Caco-2 (cell line): Measurements from ENCODE around the gene SCYGR7. TPM values are rescaled to one million over a fixed set of nuclear protein-coding genes. Genes with fewer than 3 reads are reported as not detected.
A peak's percentile ranks its signal among the peaks of the same experiment; 100 is the strongest.

Source experiments
- BruUV-seq: library from RNA; stranded (reverse); fragments of 400-500 nt; replicated peaks from 2 replicates; lab custom pipeline; 2021; lab: Mats Ljungman, UMichigan
- CTCF ChIA-PET: fragments of 300-600 bp; sonication (Branson Sonifier 250); formaldehyde crosslinking; loops from one replicate; lab custom pipeline; 2022; ENCODE audit warnings: antibody characterized with exemption; lab: Charles Lee
- POLR2A ChIA-PET: fragments of 300-600 bp; sonication (Branson Sonifier 250); formaldehyde crosslinking; loops from one replicate; lab custom pipeline; 2022; ENCODE audit warnings: antibody characterized with exemption; lab: Charles Lee
- DNase-seq, 2 experiments: peaks; one replicate each; pipeline versions ENCODE4 v3.0.0 to v3.0.0-alpha.2; 2020 to 2022
- H3K27me3 ChIP-seq: replicated peaks from 2 replicates; pipeline ENCODE4 v1.6.0; 2011; ENCODE audit warnings: low read length; ENCODE audit not compliant: control insufficient read depth, insufficient read depth
- H3K36me3 ChIP-seq: 2 replicates; pipeline ENCODE4 v1.5.1; 2011; ENCODE audit warnings: low read length; ENCODE audit not compliant: control insufficient read depth, insufficient read depth
- H3K4me1 ChIP-seq: fragments of 250-450 bp; sonication (Bioruptor Pico); 2 replicates; pipeline ENCODE4 v1.5.1; 2020; ENCODE audit warnings: mild to moderate bottlenecking
- H3K4me3 ChIP-seq: 2 replicates; pipeline ENCODE4 v1.5.1; 2011; ENCODE audit warnings: low read depth, mild to moderate bottlenecking, control low read depth, low read length
- H3K9me3 ChIP-seq: fragments of 250-450 bp; sonication (Bioruptor Pico); 2 replicates; pipeline ENCODE4 v1.5.1; 2020; ENCODE audit warnings: mild to moderate bottlenecking, moderate library complexity
- H3K27ac Mint-ChIP-seq: one replicate; pipeline ENCODE4 v1.8.0; 2022; ENCODE audit warnings: mixed read lengths; ENCODE audit not compliant: unreplicated experiment
- H3K27me3 Mint-ChIP-seq: one replicate; pipeline ENCODE4 v1.8.0; 2022; ENCODE audit warnings: mixed read lengths; ENCODE audit not compliant: insufficient read depth, unreplicated experiment
- H3K36me3 Mint-ChIP-seq: one replicate; pipeline ENCODE4 v1.8.0; 2022; ENCODE audit warnings: mild to moderate bottlenecking, mixed read lengths; ENCODE audit not compliant: insufficient read depth, unreplicated experiment
- H3K4me1 Mint-ChIP-seq: one replicate; pipeline ENCODE4 v1.8.0; 2022; ENCODE audit warnings: low read depth, mixed read lengths; ENCODE audit not compliant: unreplicated experiment
- H3K4me3 Mint-ChIP-seq: one replicate; pipeline ENCODE4 v1.8.0; 2022; ENCODE audit warnings: mild to moderate bottlenecking, moderate library complexity, mixed read lengths; ENCODE audit not compliant: unreplicated experiment
- H3K9me3 Mint-ChIP-seq: one replicate; pipeline ENCODE4 v1.8.0; 2022; ENCODE audit warnings: mixed read lengths; ENCODE audit not compliant: unreplicated experiment
- intact Hi-C: fragments of 100-400 bp; cut with micrococcal nuclease; formaldehyde crosslinking; loops from one replicate; pipeline ENCODE4 v1.10.0; 2022; ENCODE audit not compliant: unreplicated experiment
- total RNA-seq: library from RNA; stranded (reverse); gene quantifications from 2 replicates; pipeline ENCODE4 v1.2.3, GENCODE V29; 2022
- TF ChIP-seq, protein P1 (sequence below), 2 experiments: fragments of 200-600 bp in 1 of 2; IDR thresholded peaks; 1 replicate in 1 of 2; 2 replicates in 1 of 2; pipeline versions ENCODE4 v1.5.1 to v1.8.0; 2011 to 2022; ENCODE audit warnings: antibody characterized with exemption in 1 of 2, control low read depth in 1 of 2, inconsistent platforms in 1 of 2, low read depth in 1 of 2, low read length in 1 of 2, mild to moderate bottlenecking in 1 of 2, moderate library complexity in 1 of 2; ENCODE audit not compliant: insufficient read depth in 1 of 2, severe bottlenecking in 1 of 2, unreplicated experiment in 1 of 2

SCYGR7 gene
- total RNA-seq, 1 experiment from 2014 or later = not detected

DNA sequence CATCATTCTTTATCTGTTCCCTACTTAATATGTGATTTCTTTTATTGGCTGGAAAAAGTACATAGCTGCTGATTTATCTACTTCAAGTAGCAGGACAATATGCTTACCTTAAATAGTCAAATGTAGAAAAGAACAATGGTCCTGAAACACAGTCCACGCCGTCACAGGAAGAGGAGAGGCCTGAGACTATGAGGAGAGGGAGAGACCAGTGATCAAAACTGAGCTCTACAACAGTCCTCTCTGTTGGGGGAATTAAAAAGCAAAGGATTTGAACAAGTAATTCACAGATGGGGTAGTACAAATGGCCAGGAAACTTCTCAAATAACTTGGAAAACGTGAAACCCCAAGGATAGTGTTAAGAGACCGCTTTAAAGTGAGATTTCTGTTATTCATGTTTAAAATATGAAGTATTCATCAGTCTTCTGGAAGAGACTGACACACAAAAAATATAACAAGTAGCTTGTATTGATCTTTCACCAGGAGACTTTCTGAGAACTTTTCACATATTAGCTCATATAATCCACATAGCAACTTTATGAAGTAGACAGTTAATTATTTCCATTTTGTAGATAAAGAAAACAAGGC lies 37.7 kb downstream of the SCYGR7 start:
- Histone ChIP-seq H3K4me3 (no peak overlapping the region), H3K27me3 (no peaks in the 10 kb centered on the region), H3K9me3 (no peaks in the 10 kb centered on the region), H3K4me1 (peaks cover 31% of the 10 kb centered on the region), H3K36me3 (no peaks in the 10 kb centered on the region)
- intact Hi-C loops = loop anchor here (1.0 to 5.0 kb wide), 5 partner anchors 96 to 360 kb away; partner anchors contain the start of gene AGFG1
- peaks cover 28% of the 10 kb centered on the region for H3K4me1 Mint-ChIP-seq
- H3K36me3 Mint-ChIP-seq = peaks cover 11% of the 10 kb centered on the region
- TF ChIP-seq, protein P1, sequence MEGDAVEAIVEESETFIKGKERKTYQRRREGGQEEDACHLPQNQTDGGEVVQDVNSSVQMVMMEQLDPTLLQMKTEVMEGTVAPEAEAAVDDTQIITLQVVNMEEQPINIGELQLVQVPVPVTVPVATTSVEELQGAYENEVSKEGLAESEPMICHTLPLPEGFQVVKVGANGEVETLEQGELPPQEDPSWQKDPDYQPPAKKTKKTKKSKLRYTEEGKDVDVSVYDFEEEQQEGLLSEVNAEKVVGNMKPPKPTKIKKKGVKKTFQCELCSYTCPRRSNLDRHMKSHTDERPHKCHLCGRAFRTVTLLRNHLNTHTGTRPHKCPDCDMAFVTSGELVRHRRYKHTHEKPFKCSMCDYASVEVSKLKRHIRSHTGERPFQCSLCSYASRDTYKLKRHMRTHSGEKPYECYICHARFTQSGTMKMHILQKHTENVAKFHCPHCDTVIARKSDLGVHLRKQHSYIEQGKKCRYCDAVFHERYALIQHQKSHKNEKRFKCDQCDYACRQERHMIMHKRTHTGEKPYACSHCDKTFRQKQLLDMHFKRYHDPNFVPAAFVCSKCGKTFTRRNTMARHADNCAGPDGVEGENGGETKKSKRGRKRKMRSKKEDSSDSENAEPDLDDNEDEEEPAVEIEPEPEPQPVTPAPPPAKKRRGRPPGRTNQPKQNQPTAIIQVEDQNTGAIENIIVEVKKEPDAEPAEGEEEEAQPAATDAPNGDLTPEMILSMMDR (IDR thresholded peaks at IDR 0.05; ENCODE audit: insufficient read depth in 1 of 2, low read depth in 1 of 2, low read length in 1 of 2, severe bottlenecking in 1 of 2, unreplicated experiment in 1 of 2) = no peak
- H3K27me3 Mint-ChIP-seq = no peaks in the 10 kb centered on the region
- POLR2A ChIA-PET = interaction anchor here (0.5 to 1.1 kb wide), 3 partner anchors 64 to 965 kb away, joined by 4 to 6 read pairs (median 4); no protein-coding TSS in a partner anchor
- no peak overlapping the region for H3K4me3 Mint-ChIP-seq
- DNase-seq = no peak
- H3K9me3 Mint-ChIP-seq = no peaks in the 10 kb centered on the region
- CTCF ChIA-PET = interaction anchor here (0.6 to 2.7 kb wide), 16 partner anchors 29 to 426 kb away, joined by 3 to 48 read pairs (median 4); partner anchors contain the start of gene SLC19A3
- H3K27ac Mint-ChIP-seq = peak overlapping the region; percentile 58
- BruUV-seq = no TSS peak

- Histone ChIP-seq H3K4me1 (peaks cover 25% of the 10 kb centered on the region), H3K27me3 (no peaks in the 10 kb centered on the region), H3K36me3 (no peaks in the 10 kb centered on the region), H3K9me3 (no peaks in the 10 kb centered on the region), H3K4me3 (no peak overlapping the region)
- POLR2A ChIA-PET = interaction anchor here (0.5 to 1.1 kb wide), 3 partner anchors 64 to 966 kb away, joined by 4 to 6 read pairs (median 4); no protein-coding TSS in a partner anchor
- BruUV-seq = no TSS peak
- H3K36me3 Mint-ChIP-seq = peaks cover 6% of the 10 kb centered on the region
- intact Hi-C loops = loop anchor here (1.0 to 5.0 kb wide), 5 partner anchors 96 to 360 kb away; partner anchors contain the start of gene AGFG1
- peaks cover 23% of the 10 kb centered on the region for H3K4me1 Mint-ChIP-seq
- no peaks in the 10 kb centered on the region for H3K27me3 Mint-ChIP-seq
- peak overlapping the region; percentile 3 for H3K27ac Mint-ChIP-seq
- H3K4me3 Mint-ChIP-seq = no peak overlapping the region
- TF ChIP-seq, protein P1 (IDR thresholded peaks at IDR 0.05; ENCODE audit: insufficient read depth in 1 of 2, low read depth in 1 of 2, low read length in 1 of 2, severe bottlenecking in 1 of 2, unreplicated experiment in 1 of 2) = peak; percentile 76 to 81
- CTCF ChIA-PET = interaction anchor here (0.6 to 2.7 kb wide), 17 partner anchors 30 to 427 kb away, joined by 3 to 48 read pairs (median 4); partner anchors contain the start of gene SLC19A3
- peak; percentile 78 to 82 for DNase-seq
- H3K9me3 Mint-ChIP-seq = no peaks in the 10 kb centered on the region
These were observed 38.3 kb downstream of the SCYGR7 start for GRCh38 chr2:227766373-227766883.

GRCh38 chr2:227767830-227768229 lies 39.7 kb downstream of the SCYGR7 start:
- Mint-ChIP-seq H3K9me3 (no peaks in the 10 kb centered on the region), H3K4me1 (peaks cover 12% of the 10 kb centered on the region)
- intact Hi-C loops = loop anchor here (5.0 kb wide), 2 partner anchors 191 to 296 kb away; partner anchors contain the start of gene AGFG1

More at GRCh38 chr2:227767830-227768229, 39.7 kb downstream of the SCYGR7 start:
- Histone ChIP-seq H3K4me3 (no peak overlapping the region), H3K27me3 (no peaks in the 10 kb centered on the region), H3K36me3 (no peaks in the 10 kb centered on the region), H3K9me3 (no peaks in the 10 kb centered on the region), H3K4me1 (peaks cover 14% of the 10 kb centered on the region)
- no peaks in the 10 kb centered on the region for H3K36me3 Mint-ChIP-seq
- POLR2A ChIA-PET = no interaction called here
- DNase-seq = no peak
- no peak overlapping the region for H3K4me3 Mint-ChIP-seq
- no TSS peak for BruUV-seq
- H3K27me3 Mint-ChIP-seq = no peaks in the 10 kb centered on the region
- TF ChIP-seq, protein P1 (IDR thresholded peaks at IDR 0.05; ENCODE audit: insufficient read depth in 1 of 2, low read depth in 1 of 2, low read length in 1 of 2, severe bottlenecking in 1 of 2, unreplicated experiment in 1 of 2) = no peak
- H3K27ac Mint-ChIP-seq = no peak overlapping the region
- CTCF ChIA-PET = no interaction called here
